WTC11 (cell line): ENCODE data around the gene HDAC9.

ENCODE experiments used
- E2F1 ChIP-seq: sonication (generic); formaldehyde crosslinking; IDR thresholded peaks from 2 replicates; pipeline ENCODE4 v1.8.0; 2022; ENCODE audit warnings: mild to moderate bottlenecking, missing genetic modification reagents
- ELF4 ChIP-seq: sonication (generic); formaldehyde crosslinking; IDR thresholded peaks from 2 replicates; pipeline ENCODE4 v1.8.1; 2022; ENCODE audit warnings: low read depth, mild to moderate bottlenecking, moderate library complexity, missing genetic modification reagents
- FOXJ3 ChIP-seq: sonication (generic); formaldehyde crosslinking; IDR thresholded peaks from 2 replicates; pipeline ENCODE4 v1.9.0; 2021; ENCODE audit warnings: missing genetic modification reagents, mild to moderate bottlenecking, borderline replicate concordance
- JUN ChIP-seq: sonication (generic); formaldehyde crosslinking; IDR thresholded peaks from 2 replicates; pipeline ENCODE4 v1.8.0; 2023; ENCODE audit warnings: mild to moderate bottlenecking, missing genetic modification reagents
- MYBL2 ChIP-seq: sonication (generic); formaldehyde crosslinking; IDR thresholded peaks from 2 replicates; pipeline ENCODE4 v1.8.1; 2023; ENCODE audit warnings: mild to moderate bottlenecking, moderate library complexity, missing genetic modification reagents
- NR2C2 ChIP-seq: sonication (generic); formaldehyde crosslinking; IDR thresholded peaks from 2 replicates; pipeline ENCODE4 v1.8.0; 2022; ENCODE audit warnings: mild to moderate bottlenecking, missing genetic modification reagents
- RORB ChIP-seq: fragments of 250-450 bp; sonication (Bioruptor Pico); IDR thresholded peaks from 2 replicates; pipeline ENCODE4 v1.9.0; 2021; ENCODE audit warnings: mild to moderate bottlenecking
- TCF7 ChIP-seq: sonication (generic); formaldehyde crosslinking; IDR thresholded peaks from 2 replicates; pipeline ENCODE4 v1.8.0; 2022; ENCODE audit warnings: mild to moderate bottlenecking, low read depth, missing genetic modification reagents, moderate library complexity
- ZNF416 ChIP-seq: fragments of 250-450 bp; sonication (Bioruptor Pico); IDR thresholded peaks from 2 replicates; pipeline ENCODE4 v1.9.0; 2021; ENCODE audit warnings: mild to moderate bottlenecking, inconsistent platforms
- TF ChIP-seq, protein P1 (sequence below): fragments of 200-600 bp; IDR thresholded peaks from 2 replicates; pipeline ENCODE4 v1.8.0; 2022; ENCODE audit warnings: antibody characterized with exemption
- TF ChIP-seq, protein P2 (sequence below): sonication (generic); formaldehyde crosslinking; IDR thresholded peaks from 2 replicates; pipeline ENCODE4 v1.8.0; 2023; ENCODE audit warnings: missing genetic modification reagents, mild to moderate bottlenecking, borderline replicate concordance
- TF ChIP-seq, protein P3 (sequence below): sonication (generic); formaldehyde crosslinking; IDR thresholded peaks from 2 replicates; pipeline ENCODE4 v1.8.1; 2022; ENCODE audit warnings: mild to moderate bottlenecking, missing genetic modification reagents, moderate library complexity, borderline replicate concordance

DNA sequence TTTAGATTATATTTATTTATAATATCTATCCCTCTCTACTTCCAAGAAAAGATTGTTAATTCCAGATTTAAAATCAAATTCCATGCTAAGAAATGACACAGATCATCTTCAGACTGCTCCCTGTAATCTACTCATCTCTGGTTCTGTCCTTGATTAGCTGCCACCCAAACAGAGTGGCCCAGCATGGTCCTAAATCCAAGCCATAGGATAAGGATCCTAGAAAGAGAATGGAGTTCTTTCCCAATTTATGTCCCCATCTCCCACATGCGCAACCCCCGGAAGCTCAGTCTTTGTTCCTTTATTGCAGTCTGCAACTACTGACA lies 23.4 kb upstream of the HDAC9 start:
- TF ChIP-seq FOXJ3 (CRISPR knock-in tag): no peak
- no peak for TF ChIP-seq JUN (CRISPR knock-in tag)
- TF ChIP-seq E2F1 (CRISPR knock-in tag): no peak
- TF ChIP-seq TCF7 (CRISPR knock-in tag): no peak
- TF ChIP-seq, protein P1, sequence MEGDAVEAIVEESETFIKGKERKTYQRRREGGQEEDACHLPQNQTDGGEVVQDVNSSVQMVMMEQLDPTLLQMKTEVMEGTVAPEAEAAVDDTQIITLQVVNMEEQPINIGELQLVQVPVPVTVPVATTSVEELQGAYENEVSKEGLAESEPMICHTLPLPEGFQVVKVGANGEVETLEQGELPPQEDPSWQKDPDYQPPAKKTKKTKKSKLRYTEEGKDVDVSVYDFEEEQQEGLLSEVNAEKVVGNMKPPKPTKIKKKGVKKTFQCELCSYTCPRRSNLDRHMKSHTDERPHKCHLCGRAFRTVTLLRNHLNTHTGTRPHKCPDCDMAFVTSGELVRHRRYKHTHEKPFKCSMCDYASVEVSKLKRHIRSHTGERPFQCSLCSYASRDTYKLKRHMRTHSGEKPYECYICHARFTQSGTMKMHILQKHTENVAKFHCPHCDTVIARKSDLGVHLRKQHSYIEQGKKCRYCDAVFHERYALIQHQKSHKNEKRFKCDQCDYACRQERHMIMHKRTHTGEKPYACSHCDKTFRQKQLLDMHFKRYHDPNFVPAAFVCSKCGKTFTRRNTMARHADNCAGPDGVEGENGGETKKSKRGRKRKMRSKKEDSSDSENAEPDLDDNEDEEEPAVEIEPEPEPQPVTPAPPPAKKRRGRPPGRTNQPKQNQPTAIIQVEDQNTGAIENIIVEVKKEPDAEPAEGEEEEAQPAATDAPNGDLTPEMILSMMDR: no peak
- no peak for TF ChIP-seq NR2C2 (CRISPR knock-in tag)
- TF ChIP-seq RORB: no peak
- TF ChIP-seq, protein P2, sequence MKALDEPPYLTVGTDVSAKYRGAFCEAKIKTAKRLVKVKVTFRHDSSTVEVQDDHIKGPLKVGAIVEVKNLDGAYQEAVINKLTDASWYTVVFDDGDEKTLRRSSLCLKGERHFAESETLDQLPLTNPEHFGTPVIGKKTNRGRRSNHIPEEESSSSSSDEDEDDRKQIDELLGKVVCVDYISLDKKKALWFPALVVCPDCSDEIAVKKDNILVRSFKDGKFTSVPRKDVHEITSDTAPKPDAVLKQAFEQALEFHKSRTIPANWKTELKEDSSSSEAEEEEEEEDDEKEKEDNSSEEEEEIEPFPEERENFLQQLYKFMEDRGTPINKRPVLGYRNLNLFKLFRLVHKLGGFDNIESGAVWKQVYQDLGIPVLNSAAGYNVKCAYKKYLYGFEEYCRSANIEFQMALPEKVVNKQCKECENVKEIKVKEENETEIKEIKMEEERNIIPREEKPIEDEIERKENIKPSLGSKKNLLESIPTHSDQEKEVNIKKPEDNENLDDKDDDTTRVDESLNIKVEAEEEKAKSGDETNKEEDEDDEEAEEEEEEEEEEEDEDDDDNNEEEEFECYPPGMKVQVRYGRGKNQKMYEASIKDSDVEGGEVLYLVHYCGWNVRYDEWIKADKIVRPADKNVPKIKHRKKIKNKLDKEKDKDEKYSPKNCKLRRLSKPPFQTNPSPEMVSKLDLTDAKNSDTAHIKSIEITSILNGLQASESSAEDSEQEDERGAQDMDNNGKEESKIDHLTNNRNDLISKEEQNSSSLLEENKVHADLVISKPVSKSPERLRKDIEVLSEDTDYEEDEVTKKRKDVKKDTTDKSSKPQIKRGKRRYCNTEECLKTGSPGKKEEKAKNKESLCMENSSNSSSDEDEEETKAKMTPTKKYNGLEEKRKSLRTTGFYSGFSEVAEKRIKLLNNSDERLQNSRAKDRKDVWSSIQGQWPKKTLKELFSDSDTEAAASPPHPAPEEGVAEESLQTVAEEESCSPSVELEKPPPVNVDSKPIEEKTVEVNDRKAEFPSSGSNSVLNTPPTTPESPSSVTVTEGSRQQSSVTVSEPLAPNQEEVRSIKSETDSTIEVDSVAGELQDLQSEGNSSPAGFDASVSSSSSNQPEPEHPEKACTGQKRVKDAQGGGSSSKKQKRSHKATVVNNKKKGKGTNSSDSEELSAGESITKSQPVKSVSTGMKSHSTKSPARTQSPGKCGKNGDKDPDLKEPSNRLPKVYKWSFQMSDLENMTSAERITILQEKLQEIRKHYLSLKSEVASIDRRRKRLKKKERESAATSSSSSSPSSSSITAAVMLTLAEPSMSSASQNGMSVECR: no peak
- no peak for TF ChIP-seq ZNF416 (CRISPR knock-in tag)
- no peak for TF ChIP-seq ELF4
- no peak for TF ChIP-seq MYBL2 (CRISPR knock-in tag)
- TF ChIP-seq, protein P3, sequence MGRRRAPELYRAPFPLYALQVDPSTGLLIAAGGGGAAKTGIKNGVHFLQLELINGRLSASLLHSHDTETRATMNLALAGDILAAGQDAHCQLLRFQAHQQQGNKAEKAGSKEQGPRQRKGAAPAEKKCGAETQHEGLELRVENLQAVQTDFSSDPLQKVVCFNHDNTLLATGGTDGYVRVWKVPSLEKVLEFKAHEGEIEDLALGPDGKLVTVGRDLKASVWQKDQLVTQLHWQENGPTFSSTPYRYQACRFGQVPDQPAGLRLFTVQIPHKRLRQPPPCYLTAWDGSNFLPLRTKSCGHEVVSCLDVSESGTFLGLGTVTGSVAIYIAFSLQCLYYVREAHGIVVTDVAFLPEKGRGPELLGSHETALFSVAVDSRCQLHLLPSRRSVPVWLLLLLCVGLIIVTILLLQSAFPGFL: no peak
